HEK293 (cell line): Measurements from ENCODE around the gene BAX.

Source experiments
- GLI4 ChIP-seq: fragments of 450-650 bp; formaldehyde crosslinking; IDR thresholded peaks from 2 replicates; pipeline ENCODE4 v1.5.1; 2016; ENCODE audit warnings: missing biosample characterization, missing genetic modification characterization
- REPIN1 ChIP-seq: fragments of 450-650 bp; formaldehyde crosslinking; IDR thresholded peaks from 2 replicates; pipeline ENCODE4 v1.5.1; 2017; ENCODE audit warnings: missing biosample characterization, missing genetic modification characterization, low read depth
- ZBTB1 ChIP-seq: fragments of 450-650 bp; formaldehyde crosslinking; IDR thresholded peaks from 2 replicates; pipeline ENCODE4 v1.5.1; 2016; ENCODE audit warnings: missing biosample characterization, missing genetic modification characterization
- ZNF133 ChIP-seq: fragments of 450-650 bp; formaldehyde crosslinking; IDR thresholded peaks from 2 replicates; pipeline ENCODE4 v1.5.1; 2016; ENCODE audit warnings: missing biosample characterization, missing genetic modification characterization
- ZNF223 ChIP-seq: fragments of 450-650 bp; formaldehyde crosslinking; IDR thresholded peaks from 2 replicates; pipeline ENCODE4 v1.5.1; 2016; ENCODE audit warnings: missing biosample characterization, missing genetic modification characterization
- ZNF335 ChIP-seq: fragments of 450-650 bp; formaldehyde crosslinking; conservative IDR thresholded peaks from 2 replicates; pipeline ENCODE4 v1.5.1; 2016; ENCODE audit warnings: missing biosample characterization, missing genetic modification characterization
- ZNF501 ChIP-seq: fragments of 450-650 bp; formaldehyde crosslinking; IDR thresholded peaks from 2 replicates; pipeline ENCODE4 v1.5.1; 2016; ENCODE audit warnings: missing biosample characterization, missing genetic modification characterization
- TF ChIP-seq, protein P1 (sequence below): fragments of 450-650 bp; formaldehyde crosslinking; IDR thresholded peaks from 2 replicates; pipeline ENCODE4 v1.5.1; 2016; ENCODE audit warnings: missing biosample characterization, missing genetic modification characterization
- TF ChIP-seq, protein P2 (sequence below): fragments of 450-650 bp; formaldehyde crosslinking; IDR thresholded peaks from 2 replicates; pipeline ENCODE4 v1.5.1; 2016; ENCODE audit warnings: missing biosample characterization, missing genetic modification characterization
- TF ChIP-seq, protein P3 (sequence below): fragments of 450-650 bp; formaldehyde crosslinking; IDR thresholded peaks from 2 replicates; pipeline ENCODE4 v1.5.1; 2016; ENCODE audit warnings: missing biosample characterization, missing genetic modification characterization
- TF ChIP-seq, protein P4 (sequence below): fragments of 450-650 bp; formaldehyde crosslinking; IDR thresholded peaks from 2 replicates; pipeline ENCODE4 v1.5.1; 2016; ENCODE audit warnings: missing biosample characterization, missing genetic modification characterization

DNA sequence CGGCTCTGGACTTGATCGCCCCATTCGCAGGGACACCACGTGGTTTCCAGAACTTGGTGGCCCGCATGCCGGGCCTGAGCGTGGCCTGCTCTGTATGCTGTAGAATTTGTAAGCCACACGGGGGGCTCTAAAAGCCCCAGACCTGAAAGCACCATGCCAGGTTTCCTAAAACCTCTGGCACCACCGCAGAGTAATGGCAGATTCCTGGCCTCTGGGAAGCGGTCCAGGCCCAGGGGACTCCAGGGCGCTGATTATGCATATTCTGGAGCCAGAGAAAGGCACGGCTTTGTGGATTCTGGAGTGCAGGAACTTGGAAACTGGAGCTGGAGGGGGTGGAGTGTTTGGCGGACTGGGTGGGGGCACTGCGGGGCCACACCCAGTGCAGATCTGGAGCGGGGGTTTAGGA lies 14.1 kb downstream of the BAX start:
- TF ChIP-seq, protein P1, sequence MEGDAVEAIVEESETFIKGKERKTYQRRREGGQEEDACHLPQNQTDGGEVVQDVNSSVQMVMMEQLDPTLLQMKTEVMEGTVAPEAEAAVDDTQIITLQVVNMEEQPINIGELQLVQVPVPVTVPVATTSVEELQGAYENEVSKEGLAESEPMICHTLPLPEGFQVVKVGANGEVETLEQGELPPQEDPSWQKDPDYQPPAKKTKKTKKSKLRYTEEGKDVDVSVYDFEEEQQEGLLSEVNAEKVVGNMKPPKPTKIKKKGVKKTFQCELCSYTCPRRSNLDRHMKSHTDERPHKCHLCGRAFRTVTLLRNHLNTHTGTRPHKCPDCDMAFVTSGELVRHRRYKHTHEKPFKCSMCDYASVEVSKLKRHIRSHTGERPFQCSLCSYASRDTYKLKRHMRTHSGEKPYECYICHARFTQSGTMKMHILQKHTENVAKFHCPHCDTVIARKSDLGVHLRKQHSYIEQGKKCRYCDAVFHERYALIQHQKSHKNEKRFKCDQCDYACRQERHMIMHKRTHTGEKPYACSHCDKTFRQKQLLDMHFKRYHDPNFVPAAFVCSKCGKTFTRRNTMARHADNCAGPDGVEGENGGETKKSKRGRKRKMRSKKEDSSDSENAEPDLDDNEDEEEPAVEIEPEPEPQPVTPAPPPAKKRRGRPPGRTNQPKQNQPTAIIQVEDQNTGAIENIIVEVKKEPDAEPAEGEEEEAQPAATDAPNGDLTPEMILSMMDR, result no peak
- TF ChIP-seq, protein P2, sequence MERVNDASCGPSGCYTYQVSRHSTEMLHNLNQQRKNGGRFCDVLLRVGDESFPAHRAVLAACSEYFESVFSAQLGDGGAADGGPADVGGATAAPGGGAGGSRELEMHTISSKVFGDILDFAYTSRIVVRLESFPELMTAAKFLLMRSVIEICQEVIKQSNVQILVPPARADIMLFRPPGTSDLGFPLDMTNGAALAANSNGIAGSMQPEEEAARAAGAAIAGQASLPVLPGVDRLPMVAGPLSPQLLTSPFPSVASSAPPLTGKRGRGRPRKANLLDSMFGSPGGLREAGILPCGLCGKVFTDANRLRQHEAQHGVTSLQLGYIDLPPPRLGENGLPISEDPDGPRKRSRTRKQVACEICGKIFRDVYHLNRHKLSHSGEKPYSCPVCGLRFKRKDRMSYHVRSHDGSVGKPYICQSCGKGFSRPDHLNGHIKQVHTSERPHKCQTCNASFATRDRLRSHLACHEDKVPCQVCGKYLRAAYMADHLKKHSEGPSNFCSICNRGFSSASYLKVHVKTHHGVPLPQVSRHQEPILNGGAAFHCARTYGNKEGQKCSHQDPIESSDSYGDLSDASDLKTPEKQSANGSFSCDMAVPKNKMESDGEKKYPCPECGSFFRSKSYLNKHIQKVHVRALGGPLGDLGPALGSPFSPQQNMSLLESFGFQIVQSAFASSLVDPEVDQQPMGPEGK (tag by site-specific recombination), result no peak
- TF ChIP-seq GLI4 (tag by site-specific recombination), result no peak
- no peak for TF ChIP-seq ZNF133
- TF ChIP-seq ZNF223 (tag by site-specific recombination), result no peak
- no peak for TF ChIP-seq REPIN1 (tag by site-specific recombination)
- TF ChIP-seq ZNF335 (tag by site-specific recombination), result no peak
- TF ChIP-seq ZBTB1 (tag by site-specific recombination), result no peak
- TF ChIP-seq, protein P3, sequence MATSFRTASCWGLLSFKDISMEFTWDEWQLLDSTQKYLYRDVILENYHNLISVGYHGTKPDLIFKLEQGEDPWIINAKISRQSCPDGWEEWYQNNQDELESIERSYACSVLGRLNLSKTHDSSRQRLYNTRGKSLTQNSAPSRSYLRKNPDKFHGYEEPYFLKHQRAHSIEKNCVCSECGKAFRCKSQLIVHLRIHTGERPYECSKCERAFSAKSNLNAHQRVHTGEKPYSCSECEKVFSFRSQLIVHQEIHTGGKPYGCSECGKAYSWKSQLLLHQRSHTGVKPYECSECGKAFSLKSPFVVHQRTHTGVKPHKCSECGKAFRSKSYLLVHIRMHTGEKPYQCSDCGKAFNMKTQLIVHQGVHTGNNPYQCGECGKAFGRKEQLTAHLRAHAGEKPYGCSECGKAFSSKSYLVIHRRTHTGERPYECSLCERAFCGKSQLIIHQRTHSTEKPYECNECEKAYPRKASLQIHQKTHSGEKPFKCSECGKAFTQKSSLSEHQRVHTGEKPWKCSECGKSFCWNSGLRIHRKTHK (tag by site-specific recombination), result no peak
- TF ChIP-seq, protein P4, sequence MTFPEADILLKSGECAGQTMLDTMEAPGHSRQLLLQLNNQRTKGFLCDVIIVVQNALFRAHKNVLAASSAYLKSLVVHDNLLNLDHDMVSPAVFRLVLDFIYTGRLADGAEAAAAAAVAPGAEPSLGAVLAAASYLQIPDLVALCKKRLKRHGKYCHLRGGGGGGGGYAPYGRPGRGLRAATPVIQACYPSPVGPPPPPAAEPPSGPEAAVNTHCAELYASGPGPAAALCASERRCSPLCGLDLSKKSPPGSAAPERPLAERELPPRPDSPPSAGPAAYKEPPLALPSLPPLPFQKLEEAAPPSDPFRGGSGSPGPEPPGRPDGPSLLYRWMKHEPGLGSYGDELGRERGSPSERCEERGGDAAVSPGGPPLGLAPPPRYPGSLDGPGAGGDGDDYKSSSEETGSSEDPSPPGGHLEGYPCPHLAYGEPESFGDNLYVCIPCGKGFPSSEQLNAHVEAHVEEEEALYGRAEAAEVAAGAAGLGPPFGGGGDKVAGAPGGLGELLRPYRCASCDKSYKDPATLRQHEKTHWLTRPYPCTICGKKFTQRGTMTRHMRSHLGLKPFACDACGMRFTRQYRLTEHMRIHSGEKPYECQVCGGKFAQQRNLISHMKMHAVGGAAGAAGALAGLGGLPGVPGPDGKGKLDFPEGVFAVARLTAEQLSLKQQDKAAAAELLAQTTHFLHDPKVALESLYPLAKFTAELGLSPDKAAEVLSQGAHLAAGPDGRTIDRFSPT (tag by site-specific recombination), result no peak
- TF ChIP-seq ZNF501 (tag by site-specific recombination), result no peak
